Islet of Langerhans (tissue), 1 donor: ENCODE results near the gene CFAP77.

ENCODE experiments used
- FAIRE-seq: peaks from one replicate; lab custom pipeline; 2011; peaks lifted over from hg19 to GRCh38; lab: Jason Lieb, UNC

The CFAP77 gene

DNA sequence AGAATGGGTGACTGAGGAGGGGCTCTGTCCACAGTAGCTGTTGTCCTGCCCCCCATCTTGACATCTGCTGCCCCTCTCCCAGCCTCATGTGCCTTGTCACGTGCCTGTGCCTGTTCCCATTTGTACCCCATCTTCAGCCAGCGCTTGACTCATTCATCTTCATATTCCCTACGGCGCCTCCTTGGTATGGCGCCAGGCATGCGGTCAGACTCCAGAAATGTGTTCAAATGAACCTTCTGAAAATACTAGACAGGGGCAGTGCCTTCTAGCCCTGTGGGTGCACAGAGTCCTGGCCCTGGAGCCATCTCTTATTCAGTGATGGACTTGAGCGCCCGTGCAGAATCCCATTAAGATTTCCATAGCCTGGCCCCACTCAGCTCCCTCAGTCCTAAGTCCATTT, 46.2 kb downstream of the CFAP77 start:
- FAIRE-seq, result no peak

DNA sequence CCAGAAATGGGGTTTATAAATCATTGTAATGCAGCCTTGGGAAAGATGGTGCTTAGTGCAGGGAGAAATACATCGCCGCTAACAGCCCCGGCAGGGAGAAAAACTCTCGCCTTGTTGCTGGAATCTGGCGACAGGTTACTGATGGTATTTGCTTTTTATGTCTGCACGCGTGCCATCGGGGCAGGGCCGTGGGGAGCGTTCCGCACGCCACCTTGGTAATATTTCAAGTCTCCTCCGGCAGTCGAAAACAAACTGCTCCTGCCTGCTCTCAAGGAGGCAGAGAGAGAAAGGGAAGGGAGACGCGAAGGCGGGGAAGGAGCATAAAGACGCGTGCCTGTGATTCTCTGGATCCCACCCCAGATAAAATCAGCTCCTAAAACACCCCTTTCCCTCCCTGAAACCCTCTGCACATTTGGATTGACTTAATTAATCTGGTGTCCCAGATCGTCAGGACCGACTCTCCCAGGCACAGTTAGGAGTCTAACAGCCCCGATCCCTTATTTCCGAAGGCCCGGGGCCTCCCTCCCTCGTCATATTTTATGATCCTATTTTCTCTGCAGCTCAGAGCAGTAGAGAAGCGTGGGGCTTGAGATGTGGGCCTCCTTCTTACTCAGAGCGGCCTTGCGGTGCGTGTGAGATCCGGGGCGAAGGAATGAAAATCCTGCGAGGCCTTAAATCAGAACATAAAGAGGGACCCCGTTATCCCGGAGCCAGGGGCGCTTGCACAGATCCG, 47.7 kb downstream of the CFAP77 start:
- FAIRE-seq, result no peak

DNA sequence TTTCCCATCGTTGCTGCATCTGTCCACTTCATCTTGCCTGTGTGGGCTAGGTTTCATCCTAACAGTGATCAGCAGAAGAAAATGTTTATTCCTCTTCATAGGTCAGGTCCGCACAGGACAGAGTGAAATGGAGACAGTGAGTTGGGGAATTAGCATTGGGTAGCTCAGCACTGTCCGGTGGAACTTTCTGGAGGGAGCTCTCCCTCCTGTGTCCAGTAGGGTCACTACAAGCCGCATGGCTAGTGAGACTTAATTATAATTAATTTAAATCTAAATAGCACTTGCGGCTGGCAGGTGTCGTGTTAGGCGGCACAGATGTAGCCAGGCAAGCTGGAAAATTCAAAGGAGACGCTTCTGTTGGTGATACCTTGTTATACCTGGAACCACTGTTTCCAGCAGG, 48.4 kb downstream of the CFAP77 start:
- no peak for FAIRE-seq

DNA sequence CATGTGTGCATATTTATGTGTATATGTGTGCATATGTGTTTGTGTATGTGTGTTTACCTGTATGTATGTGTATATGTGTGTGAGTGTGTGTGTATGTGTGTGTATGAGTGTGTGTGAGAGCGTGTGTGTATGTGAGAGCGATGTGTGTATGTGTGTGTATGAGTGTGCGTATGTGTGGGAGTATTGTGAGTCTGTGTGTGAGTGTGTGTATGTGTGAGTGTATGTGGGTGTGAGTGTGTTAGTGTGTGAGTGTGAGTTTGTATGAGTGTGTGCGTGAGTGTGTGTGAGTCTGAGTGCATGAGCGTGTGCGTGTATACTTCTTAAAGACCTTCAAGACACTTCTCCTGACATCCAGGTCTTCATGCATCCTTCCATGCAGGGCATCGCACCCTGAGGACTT, 49.6 kb downstream of the CFAP77 start:
- FAIRE-seq, result no peak

DNA sequence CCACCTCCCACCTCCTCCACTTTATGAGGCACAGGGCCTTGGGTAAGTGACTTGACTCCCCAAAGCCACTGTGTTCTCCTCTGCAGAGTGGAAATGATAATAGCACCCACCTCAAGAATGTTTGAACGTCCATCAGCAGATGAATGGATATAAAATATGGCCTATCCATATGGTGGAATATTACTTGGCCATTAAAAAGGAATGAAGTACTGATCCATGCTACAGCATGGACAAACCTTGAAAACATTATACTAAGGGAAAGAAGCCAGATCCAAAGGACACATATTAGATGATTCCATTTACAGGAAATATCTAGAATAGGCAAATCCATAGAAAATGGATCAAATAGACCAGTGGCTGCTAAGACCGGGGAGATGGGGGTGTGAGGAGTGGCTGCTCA, 50.2 kb downstream of the CFAP77 start:
- no peak for FAIRE-seq

DNA sequence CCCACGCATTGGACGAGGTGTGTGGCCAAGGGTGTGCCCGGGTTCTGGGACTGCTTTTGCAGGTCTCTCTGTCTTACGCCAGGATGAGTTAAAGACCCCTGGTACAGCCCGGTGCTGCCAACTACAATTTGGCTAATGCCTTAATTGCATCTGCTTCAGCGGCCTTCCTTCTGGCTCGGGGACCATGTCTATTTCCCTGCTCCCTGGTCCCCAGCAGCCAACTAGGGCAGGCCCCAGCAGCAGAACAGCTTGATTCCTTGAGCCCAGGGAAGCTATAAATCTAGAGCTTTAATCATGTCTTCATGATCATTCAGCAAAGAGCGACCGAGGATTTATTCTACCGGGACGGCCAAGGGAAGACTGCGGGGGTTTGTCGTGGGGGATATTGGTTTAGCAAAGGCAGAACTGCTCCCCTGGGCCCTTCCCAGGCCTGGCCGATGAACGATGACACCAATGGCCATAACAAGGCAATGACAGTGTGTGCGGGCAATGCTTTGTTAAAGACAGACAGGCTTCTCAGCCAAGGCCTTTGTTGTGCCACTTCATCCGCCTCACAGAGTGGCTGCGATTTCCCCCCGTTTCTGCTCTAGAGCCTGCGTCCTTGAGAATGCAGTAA, 51.4 kb downstream of the CFAP77 start:
- FAIRE-seq, result no peak

DNA sequence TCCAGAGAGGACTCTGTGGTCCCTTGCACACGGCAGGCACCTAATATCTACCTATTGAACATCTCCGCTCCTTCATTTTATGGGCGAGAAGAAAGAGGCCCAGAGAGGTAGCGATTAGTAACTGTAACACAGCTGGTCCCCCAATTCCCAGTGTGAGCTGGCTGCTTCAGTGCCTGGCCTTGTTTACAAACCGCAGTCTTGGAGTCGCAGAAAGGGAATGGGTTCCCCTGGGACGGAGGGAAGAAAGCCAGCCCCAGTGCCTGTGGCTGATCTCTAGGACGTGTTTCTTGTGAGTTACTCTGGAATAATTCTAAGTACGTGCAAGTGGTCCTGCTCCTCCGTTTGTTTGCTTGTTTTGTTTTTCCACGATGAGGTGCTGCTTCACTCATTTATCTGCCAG, 52.0 kb downstream of the CFAP77 start:
- no peak for FAIRE-seq

DNA sequence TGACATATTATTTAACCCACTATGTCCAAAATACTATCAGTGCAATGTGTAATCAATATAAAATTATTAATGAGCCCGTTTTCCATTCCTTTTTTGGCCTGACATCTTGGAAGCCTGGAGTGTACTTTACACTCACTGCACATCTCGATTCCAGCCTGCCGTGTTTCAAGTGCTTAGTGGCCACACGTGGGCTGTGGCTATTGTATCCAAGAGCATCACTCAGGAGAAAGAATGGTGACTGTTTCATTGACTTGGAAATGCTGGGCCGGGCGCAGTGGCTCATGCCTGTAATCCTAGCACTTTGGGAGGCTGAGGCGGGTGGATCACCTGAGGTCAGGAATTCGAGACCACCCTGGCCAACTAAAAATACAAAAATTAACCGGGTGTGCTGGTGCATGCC, 54.5 kb downstream of the CFAP77 start:
- FAIRE-seq, result no peak

DNA sequence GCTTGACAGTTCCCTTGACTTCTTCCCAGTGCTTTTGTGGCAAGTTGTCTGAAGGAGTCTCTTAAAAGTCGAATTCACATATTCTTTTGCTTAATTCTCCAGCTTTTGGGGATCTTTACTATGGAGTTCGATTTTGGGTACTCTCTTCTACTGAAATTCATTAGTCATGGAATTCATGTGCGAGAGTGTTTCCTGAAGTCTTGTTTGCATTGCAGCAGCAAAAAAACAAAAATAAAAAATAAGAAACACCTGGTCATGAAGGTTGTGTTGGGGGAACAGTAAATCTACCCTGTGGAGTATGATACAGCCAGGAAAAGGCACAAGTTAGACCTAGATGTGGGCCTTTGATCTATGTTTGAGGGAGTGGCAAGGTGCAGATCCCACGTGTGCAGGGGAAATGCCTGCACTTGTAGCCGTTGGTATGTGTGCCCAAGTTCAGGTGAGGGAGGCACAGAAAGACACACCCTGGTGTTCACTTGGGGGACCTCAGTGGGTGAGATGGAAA, 55.2 kb downstream of the CFAP77 start:
- no peak for FAIRE-seq

DNA sequence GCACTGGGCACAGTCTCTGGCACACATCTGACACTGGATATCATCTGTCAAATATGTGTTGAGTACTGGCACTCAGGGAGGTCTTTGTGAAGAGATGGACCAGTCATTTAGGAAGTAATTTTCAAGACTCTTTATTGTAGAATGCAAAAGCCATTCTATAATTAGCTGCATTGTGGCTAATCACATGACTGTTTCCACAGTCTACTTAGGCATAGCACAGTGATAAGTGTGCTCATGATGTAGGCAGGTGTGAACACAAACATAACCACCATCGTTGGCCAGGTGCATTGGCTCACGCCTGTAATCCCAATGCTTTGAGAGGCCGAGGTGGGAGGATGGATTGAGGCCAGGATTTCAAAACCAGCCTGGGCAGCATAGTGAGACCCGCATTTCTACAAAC, 62.2 kb downstream of the CFAP77 start:
- FAIRE-seq, result no peak

DNA sequence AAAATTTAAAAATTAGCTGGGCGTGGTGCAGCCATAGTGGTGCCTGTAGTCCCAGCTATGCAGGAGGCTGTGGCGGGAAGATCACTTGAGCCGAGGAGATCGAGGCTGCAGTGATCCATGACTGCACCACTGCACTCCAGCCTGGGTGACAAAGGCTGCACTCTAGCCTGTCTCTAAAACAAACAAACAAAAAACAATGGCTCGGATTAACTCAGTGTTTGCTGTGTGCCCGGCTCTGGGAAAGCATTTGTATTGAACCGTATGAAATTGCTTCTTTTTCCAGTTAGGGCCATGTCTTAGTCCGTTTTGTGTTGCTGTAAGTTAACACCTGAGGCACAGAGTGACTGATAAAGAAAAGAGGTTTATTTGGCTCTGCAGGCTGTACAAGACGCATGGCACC, 62.6 kb downstream of the CFAP77 start:
- no peak for FAIRE-seq

DNA sequence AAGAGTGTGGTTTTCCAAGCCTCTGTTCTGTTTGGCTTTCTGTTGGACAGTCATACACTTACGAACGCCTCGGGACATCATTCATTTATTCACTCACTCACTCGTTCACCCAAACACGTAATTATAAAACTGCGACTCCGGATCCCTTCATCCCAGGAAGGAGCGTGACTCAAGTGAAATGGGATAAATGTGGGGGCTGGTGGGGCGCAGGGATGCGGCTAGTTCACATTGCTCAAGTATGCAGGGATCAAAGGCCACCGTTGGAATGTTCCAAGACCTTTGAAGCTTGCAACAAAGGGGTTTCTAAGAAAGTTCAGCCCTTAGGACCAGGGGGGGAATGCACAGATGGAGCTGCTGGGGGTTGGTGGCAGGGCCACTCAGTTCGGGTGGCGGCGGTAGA, 64.2 kb downstream of the CFAP77 start:
- FAIRE-seq, result no peak

DNA sequence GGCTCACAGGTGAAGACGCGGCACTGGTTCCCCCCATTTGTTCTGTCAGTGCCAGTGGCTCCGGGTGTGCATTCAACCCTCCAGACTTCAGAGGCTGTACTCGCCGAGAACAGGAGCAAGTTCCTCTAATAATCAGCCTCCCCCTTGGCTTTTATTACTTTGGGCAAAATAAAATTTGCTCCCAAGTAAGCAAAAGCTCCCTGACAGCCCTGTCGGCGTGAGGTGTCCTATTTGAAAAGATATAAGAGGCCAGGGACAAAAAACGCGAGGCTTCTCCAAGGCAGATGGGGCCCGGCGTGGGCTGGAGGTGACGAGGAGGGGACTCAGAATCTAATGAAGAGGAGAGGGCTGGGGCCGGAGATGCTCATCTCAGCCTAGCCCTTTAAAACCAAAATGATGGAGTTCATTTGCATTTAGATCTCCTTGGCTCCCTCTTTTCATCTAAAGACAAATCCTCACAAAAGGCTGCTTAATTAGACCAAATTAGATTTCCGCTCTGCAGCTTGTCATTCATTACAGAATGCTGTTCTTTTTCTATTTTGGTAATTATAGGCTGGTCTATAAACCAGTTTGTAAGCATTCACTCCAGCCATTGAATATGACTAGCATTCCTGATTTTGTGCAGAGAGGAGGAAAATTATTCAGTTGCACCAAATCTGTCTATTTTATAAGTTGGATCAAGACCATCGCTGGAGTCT, 68.5 kb downstream of the CFAP77 start:
- FAIRE-seq, result no peak

DNA sequence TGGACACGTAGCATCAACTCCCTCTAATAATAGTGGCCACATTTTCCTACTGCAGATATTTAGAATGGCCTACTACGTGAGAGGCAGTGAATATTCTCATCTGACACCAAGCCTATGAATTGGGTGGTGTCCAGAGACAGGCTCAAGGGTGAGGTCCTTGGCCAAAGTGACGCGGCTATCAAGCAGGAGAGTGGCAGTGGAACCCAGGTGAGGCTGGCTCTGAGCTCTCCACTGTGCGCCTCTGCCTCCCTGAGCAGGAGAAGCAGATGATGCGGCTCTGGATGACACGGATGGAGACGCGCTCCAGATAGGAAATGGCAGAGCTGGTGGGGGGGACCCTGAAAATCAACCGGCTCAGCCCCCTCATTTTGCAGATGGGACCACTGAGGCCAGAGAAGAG, 69.7 kb downstream of the CFAP77 start:
- no peak for FAIRE-seq

DNA sequence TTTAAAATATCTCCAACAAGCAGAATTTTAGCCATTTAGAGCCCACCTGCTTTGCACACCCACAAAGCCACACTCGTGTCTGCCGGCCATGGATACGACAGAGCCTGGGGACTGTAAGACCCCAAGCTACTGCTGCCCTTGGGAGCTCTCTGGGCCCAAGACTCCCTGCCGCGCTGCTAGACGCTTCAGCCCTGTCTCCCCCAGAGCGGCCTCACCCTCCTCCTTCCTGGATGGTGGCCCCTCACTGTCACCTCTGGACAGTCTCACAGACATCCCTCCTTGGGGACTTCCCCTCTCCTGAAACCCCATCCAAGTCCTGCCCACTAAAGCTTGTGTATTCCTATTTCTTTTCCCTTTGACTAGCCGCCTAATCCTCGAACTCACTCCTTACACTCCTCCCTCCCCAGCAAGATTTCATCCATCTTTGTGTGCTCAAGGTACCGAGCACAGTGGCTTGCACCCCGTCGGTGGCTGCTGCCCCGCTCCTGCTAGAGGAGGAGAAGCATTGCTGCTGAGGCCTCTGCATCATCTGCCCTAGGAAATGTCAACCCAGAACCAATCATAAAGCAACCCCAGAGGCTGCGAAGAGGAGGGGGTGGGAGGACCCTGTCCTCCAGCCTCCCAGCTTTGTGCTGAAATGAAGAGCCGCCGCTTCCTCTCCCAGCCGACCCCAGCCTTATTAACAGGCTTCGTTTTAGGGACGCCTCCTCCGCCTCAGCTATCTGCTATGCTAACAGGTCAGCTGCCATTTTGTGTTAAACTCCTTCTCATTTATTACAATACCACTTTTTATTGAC, 71.2 kb downstream of the CFAP77 start:
- FAIRE-seq, result no peak

DNA sequence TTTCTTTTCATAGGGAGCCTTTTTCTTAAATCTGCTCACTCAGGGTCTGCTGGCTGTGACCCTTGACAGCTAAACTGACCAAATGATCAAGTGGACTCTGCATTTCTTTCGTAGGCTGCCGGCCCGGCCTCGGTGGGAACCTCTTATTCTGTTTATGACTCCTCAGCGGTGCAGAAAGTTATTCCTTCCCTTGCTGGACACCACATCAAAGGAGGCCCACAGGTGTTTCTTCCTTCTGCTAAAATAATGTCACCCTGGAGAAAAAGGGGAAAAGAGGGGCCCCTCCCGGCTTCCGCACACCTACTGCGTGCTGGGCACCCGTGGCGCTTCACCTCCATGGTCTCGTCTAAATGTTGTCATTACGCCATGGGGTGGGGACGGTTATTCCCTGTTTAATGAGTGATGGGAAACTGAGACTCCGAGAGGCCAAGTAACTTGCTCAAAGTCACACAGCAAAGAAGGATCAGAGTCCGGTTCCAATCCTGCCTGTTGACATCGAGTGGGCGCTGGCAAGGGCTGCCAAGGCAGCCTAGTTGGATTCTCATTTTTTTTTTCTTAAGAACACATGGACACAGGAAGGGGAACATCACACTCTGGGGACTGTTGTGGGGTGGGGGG, 72.3 kb downstream of the CFAP77 start:
- FAIRE-seq, result no peak

DNA sequence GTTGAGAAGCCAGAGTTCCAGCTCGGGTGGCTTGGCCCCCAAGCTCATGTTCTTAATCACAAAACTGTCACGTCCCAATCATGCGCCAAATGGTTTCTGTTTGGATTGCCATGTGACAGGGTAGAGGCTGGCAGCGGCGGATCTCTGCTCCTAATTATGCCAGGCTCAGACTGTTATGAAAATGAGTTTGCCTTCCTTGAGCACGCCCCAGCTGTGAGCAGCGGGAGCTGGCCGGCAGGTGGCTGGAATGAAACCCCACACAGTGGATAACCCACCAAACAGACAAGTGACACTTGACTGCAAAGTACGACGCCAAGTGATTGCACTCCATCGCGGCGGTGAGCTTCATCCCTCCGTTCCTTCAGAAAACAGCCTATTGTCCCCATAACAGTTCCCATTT, 75.4 kb downstream of the CFAP77 start:
- no peak for FAIRE-seq

DNA sequence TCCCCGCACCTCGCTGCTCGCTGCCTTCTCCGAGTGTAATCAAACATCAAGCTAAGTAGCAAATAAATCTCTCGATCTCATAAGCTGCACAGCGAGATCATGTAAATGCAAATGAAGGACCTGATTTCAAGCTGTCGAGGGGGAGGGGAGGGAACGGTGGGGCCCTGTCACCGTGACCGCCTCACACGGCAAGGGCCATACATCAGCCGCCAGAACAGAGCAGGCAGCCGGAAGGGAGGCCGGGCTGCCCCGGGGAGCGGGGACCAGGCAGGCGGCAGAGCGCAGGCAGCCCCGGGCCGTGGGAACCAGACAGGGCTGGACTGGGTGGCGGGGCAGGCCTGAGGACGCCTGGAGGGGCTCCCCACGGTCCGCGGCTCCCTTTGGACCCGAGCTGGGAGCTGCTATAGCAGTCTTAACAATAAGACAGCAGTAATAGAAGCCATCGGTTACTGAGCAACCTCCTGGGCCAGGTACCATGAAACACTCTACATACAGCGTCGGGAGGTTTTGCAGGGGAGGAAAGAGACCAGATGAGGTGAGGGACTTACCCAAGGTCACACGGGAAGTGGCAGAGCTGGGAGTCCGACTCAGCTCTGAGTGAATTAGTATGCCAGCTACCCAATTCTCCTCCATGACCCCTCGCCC, 76.8 kb downstream of the CFAP77 start:
- no peak for FAIRE-seq

DNA sequence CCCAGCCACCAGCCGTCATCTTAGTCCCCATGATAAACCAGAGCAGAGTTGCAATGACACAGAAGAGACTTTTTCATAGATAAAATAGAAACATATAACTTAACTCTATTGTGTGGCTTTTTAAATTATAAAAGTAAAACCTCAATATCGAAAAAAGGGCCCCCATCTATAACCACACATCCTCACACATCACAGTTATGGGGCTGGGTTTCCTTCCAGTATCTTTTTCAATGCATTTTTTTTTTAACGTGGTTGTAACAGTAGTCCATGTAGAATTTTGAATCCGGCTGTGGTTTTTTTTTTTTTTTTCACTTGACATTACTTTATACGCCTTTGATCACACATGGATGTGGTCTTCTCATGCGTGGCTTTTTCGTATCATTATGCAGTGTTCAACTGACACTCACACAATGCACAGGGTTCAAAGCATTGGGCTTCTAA, 77.4 kb downstream of the CFAP77 start:
- no peak for FAIRE-seq

DNA sequence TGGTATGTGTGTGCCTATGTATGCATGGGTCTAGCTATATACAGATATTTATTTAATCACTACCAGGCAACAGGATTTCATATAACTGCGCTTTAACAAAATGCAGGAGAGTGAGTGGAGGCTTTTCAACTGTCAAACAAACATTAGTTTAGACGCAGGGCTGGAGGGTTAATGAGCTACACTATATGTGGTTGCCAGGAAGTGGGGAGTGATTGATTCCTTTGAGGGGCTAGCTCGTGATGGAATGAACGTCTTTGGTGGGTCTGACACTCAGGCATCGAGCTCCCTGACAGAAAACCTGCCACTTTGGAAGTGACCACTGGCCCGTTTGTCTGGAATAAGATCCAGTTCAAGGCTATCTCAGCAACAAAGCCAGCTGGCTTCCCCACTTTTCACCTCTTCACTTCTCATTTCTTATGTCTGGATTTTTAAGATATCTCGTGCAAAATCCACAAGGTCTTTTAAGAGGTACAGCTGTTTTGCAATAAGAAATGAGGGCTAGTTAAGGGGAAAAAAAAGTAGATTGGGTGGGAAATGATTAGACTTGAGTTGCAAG, 78.0 kb downstream of the CFAP77 start:
- no peak for FAIRE-seq

DNA sequence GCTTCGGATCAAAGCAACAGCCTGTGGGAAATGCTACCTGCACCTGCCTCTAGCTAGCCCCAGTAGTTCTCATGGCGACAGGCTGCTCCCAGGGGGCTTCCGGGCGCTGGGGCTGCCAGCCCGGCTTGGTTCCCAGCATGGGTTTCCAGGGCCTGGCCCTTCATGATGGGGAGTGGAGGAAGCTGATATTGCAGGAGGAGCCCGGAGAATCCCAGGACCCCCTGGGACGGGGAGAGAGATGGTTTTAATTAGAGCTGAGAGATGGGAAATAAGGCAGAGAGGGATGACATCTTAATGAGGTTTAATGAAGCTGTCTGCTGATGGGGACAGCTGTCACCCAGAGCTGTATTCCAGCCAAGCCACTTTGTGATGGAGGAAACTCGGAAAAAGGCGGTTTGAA, 78.6 kb downstream of the CFAP77 start:
- no peak for FAIRE-seq
